Inflammatory macrophage treated with lipopolysaccharide for 1 hour (primary cell): ENCODE measurements around the gene ELAVL1.

Experiments
- DNase-seq, 2 donors: peaks; one replicate each; pipeline ENCODE4 v3.0.0-alpha.2; 2020 to 2022

ELAVL1 gene

GRCh38 chr19:7983995-7984837, 21.2 kb downstream of the ELAVL1 start:
- no peak for DNase-seq

- no peak for DNase-seq
These were observed 22.0 kb downstream of the ELAVL1 start for GRCh38 chr19:7983286-7983950.

GRCh38 chr19:7982651-7983099, 22.8 kb downstream of the ELAVL1 start:
- no peak for DNase-seq

- DNase-seq: no peak
These were observed 23.3 kb downstream of the ELAVL1 start for GRCh38 chr19:7982103-7982502.

- no peak for DNase-seq
These were observed 23.8 kb downstream of the ELAVL1 start for GRCh38 chr19:7981661-7982060.

GRCh38 chr19:7981199-7981598, 24.2 kb downstream of the ELAVL1 start:
- no peak for DNase-seq

GRCh38 chr19:7980635-7981121, 24.8 kb downstream of the ELAVL1 start:
- no peak for DNase-seq

GRCh38 chr19:7980168-7980567, 25.3 kb downstream of the ELAVL1 start:
- DNase-seq: no peak

GRCh38 chr19:7979559-7979958, 25.9 kb downstream of the ELAVL1 start:
- DNase-seq: no peak

- DNase-seq: no peak
These were observed 26.4 kb downstream of the ELAVL1 start for GRCh38 chr19:7979011-7979410.

- DNase-seq: no peak
These were observed 27.1 kb downstream of the ELAVL1 start for GRCh38 chr19:7978179-7978825.

GRCh38 chr19:7977723-7978040, 27.8 kb downstream of the ELAVL1 start:
- DNase-seq: no peak

- no peak for DNase-seq
These were observed 28.3 kb downstream of the ELAVL1 start for GRCh38 chr19:7977021-7977722.

- no peak for DNase-seq
These were observed 29.0 kb downstream of the ELAVL1 start for GRCh38 chr19:7976461-7976860.

- DNase-seq: no peak
These were observed 30.4 kb downstream of the ELAVL1 start for GRCh38 chr19:7975037-7975436.

GRCh38 chr19:7973883-7974282, 31.6 kb downstream of the ELAVL1 start:
- DNase-seq: no peak

GRCh38 chr19:7971553-7972520, 33.6 kb downstream of the ELAVL1 start:
- DNase-seq: no peak

- DNase-seq: peak; percentile 10 to 55
These were observed 34.6 kb downstream of the ELAVL1 start for GRCh38 chr19:7970716-7971448.

GRCh38 chr19:7969555-7969939, 35.9 kb downstream of the ELAVL1 start:
- no peak for DNase-seq

GRCh38 chr19:7968796-7969554, 36.5 kb downstream of the ELAVL1 start:
- no peak for DNase-seq
